Endometrium (tissue), 2 donors: ENCODE data around the gene TAX1BP3.

Source experiments
- FAIRE-seq: peaks from 2 replicates; lab custom pipeline; 2012; peaks lifted over from hg19 to GRCh38; lab: Jason Lieb, UNC
- donor health status: control.
- donor health status: control.

TAX1BP3 gene

GRCh38 chr17:3626831-3627768 lies 41.3 kb downstream of the TAX1BP3 start:
- no peak for FAIRE-seq

- no peak for FAIRE-seq
Measured at GRCh38 chr17:3622977-3623594, 45.3 kb downstream of the TAX1BP3 start.

- no peak for FAIRE-seq
Measured at GRCh38 chr17:3621146-3621720, 47.1 kb downstream of the TAX1BP3 start.

GRCh38 chr17:3615160-3615870 lies 53.1 kb downstream of the TAX1BP3 start:
- FAIRE-seq: no peak

GRCh38 chr17:3613124-3613523 lies 55.3 kb downstream of the TAX1BP3 start:
- FAIRE-seq: no peak
